GM19240 (cell line): ENCODE measurements around the gene CREB3L2.

Source experiments
- DNase-seq: peaks from one replicate; pipeline ENCODE4 v3.0.0; 2011; ENCODE audit warnings: low spot score; ENCODE audit not compliant: insufficient read length

Gene CREB3L2

GRCh38 chr7:137875746-137876145, 126.1 kb downstream of the CREB3L2 start:
- DNase-seq, result no peak

- DNase-seq, result no peak
Observed at GRCh38 chr7:137873979-137874777, 127.7 kb downstream of the CREB3L2 start.

DNA sequence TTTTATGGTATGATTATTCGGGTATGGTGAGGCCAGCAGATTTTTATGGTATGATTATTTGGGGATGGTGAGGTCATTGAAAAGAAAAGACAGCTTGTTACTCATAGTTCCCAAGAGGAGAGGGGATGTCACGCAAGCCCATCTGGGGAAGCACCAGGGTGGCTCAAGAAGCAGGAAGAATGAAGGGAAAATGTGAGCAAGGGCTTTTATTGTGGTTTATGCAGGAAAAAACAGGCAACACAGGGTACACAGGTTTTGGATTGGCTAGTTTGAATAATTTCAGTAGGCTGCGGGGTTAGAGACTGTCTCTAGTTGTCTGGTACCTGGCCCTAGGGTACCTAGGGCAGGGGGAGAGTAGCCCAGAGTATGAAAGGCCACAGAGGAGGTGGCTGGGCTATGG, 128.4 kb downstream of the CREB3L2 start:
- no peak for DNase-seq

DNA sequence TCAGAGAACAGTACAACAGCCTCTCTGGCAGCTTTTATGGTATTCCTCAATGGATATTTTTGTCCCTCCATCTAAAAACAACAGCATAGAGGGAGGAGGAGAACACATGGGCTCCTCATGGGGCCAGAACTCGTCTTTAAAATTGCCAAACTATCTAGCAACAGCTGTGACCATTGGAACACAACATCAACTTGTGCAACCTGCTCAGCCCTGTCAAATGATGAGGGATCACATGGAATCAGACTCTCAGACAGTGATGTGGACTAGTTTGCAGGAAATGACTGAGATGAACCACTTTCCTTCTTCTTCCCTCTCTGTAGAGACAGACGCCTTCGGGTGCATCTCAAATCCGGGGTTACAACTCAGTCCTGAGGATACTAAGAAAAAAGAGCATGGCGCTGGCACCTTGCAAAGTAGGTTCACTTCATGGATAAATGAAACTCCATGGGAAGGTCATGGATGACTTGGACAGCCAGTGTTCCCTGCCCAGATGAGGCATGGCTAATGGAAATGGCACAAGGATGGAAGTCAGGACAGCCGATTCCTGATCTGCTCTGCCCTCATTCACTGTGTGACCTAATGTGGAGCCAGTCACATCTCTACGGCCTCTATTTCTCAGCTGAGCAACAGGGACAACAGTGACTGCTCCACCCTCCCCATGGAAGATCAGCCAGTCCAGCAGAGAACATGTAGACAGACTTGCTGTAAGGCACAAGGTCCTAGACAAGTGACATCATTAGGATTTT, 130.5 kb downstream of the CREB3L2 start:
- DNase-seq, result no peak

- DNase-seq, result no peak
Observed at GRCh38 chr7:137870684-137871083, 131.2 kb downstream of the CREB3L2 start.

GRCh38 chr7:137870078-137870477, 131.8 kb downstream of the CREB3L2 start:
- no peak for DNase-seq

DNA sequence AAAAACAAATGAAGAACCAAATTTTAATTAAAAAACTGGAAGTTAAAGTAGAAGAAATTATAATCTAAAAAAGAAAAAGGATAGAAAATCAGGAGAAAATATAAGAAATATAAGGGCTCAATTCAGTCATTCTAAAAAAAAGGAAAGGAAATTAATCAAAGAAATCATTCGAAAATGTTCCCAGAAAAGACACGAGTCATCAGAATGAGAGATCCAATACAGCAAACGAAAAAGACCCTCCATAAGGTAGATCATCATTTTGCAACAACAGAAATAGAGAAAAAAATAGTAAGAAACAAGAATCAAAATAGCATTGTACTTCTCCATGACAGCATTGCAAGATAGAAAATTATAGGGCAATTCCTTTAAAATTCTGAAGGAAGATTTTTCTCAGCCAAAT, 132.6 kb downstream of the CREB3L2 start:
- no peak for DNase-seq

GRCh38 chr7:137867289-137867688, 134.6 kb downstream of the CREB3L2 start:
- DNase-seq, result no peak

- DNase-seq, result no peak
Observed at GRCh38 chr7:137865764-137866163, 136.1 kb downstream of the CREB3L2 start.

DNA sequence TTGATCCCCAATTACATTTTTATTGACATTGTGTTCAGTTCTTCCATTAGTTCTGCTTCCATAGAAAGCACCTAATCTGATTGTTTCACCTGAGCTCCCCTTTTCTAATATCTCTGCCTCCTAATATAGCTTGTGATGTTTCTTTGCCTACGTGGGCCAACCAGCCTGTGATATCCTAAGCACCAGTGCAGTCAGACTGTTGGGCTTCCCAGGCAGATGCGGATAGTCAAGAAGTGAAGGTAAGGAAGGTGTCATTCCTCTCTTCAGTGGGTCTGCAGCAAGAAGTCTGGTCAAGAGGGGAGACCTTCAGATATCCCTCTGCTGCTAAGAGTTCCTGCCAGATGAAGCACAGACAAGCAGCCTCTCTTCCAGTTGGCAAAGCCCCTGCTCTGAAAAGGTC, 138.9 kb downstream of the CREB3L2 start:
- DNase-seq, result no peak

DNA sequence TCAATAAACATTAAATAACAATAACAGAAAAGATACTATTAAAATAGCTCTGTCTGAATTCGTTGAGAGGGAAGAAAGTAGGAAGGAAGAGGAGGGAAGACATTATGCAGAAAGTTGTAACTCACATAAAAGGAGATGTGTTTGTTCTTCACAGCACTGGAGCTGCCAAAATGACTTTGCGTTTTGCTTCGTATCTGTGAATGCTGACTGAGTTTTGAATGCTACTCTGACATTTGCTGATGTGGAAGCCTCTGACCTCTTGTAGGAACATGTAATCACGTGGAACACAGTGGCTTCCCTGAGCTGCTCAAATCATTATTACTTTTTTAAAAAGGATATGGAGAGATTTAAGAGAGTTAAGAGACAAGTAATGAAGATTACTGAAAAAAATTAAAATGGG, 139.5 kb downstream of the CREB3L2 start:
- DNase-seq, result no peak

GRCh38 chr7:137860542-137860941, 141.3 kb downstream of the CREB3L2 start:
- DNase-seq, result no peak

- DNase-seq, result no peak
Observed at GRCh38 chr7:137853053-137853452, 148.8 kb downstream of the CREB3L2 start.

- DNase-seq, result no peak
Observed at GRCh38 chr7:137852108-137852507, 149.8 kb downstream of the CREB3L2 start.

DNA sequence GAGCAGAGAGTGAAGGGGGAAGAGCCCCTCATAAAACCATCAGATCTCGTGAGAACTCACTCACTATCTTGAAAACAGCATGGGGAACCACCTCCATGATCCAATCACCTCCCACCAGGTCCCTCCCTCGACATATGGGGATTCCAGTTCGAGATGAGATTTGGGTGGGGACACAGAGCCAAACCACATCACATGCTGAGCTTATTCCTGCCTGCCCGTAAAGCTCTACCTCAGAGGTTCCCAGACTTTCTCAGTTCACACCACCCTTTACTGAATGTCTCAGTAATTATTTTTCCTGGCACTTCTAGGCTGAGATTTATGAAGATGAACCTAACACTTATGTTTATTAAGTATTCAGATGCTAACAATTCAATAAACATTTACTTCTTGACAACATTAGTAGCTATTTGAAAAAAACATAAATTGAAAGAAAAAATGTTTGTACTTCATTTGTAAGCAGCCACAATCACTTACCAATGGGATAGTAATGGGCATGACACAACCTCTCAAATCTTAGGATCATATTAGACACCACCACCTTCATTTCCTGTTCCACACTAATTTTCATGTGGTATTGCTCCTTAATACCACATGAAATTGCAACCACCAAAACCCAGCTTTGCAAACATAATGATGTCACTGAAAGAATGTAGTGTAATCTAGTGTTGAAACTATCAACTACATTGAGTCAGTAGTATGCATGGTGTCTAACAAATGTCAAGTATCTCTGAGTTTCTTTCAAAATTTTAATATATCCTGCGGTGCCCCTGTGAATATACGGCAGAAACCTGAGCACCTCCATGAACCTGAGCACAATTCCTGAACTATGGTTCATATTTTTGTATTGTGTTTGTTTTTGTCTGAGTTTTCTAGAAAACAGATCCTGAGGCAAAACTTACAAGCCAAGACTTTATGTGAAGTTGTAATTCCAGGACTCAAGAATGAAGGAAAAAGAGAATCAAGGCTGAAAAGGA, 150.6 kb downstream of the CREB3L2 start:
- DNase-seq, result no peak

DNA sequence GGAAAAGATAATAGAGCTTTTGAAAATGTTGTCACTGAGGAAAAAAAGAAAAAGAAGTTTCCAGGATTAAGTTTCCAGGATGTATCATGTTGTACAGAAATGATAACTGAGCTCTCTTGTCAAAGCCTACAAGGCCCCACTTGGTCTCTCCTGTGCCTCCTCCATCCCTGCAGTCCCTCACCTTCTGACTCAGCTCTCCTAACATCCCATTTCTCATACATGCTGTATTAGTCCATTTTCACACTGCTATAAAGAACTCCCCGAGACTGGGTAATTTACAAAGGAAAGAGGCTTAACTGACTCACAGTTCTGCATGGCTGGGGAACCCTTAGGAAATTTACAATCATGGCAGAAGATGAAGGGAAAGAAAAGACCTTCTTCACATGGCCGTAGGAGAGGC, 151.3 kb downstream of the CREB3L2 start:
- DNase-seq, result no peak

GRCh38 chr7:137848095-137848494, 153.8 kb downstream of the CREB3L2 start:
- no peak for DNase-seq

- no peak for DNase-seq
Observed at GRCh38 chr7:137847568-137848050, 154.3 kb downstream of the CREB3L2 start.

DNA sequence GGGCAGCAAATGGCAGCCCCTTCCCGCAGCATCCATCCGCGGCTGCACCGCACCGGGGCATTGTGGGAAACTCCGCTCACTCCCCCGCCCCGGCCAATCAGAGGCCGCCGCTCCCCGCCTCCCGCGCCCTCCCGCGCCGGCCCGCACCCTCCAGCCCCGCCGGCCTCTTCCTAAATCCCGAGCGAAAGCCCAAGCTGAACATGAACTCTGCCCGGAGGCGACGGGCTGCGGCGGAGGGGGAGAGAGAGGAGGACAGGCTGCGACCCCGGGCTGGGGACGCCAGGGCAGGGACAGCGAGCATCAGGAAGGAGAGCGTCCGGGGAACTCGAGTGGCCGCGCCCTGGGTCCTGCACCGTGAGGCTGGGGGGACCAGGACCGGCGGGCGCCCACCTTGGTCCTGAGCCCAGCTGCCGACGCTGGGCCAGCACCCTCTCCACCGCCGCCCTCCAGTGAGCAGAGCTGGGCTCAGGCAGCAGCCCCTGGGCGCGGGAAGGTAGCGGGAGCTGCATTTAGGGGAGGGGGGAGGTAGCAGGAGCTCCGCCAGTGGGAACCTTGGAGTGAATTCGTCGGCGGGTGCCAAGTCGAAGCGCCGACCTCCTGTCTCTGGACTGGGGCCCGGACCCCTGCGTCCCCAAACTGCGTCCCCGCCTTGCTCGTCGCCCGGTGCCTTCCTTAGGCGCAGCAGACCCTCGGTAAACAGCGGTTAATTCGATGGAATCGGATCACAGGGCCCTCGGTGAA, 154.9 kb downstream of the CREB3L2 start, which contains the start of gene DGKI:
DGKI (minus strand) TSS at position 148 of the 741 bp plus-strand sequence.
- no peak for DNase-seq

DNA sequence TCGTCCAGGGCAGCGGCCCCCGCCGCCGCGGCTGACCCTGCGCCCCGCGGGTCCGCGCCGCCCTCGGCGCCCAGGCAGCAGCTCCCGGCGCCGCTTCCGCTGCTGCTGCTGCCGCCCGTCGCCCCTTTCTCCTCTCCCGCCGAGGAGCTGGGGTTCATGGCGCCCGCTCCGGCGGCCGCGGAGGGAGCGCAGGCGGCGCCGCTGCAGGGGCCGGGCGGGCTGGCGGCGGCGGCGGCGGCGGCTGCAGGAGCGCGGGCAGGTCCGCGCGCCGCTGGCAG, 155.4 kb downstream of the CREB3L2 start:
- no peak for DNase-seq
